DOHH2 (cell line): ENCODE results near the gene ATP6V1E1.

Experiments used
- H3F3A ChIP-seq: fragments of 200-600 bp; sonication (generic), shearing (Covaris generic); 2 replicates; pipeline ENCODE4 v1.6.0; 2016; ENCODE audit warnings: antibody characterized with exemption, mild to moderate bottlenecking; ENCODE audit not compliant: control insufficient read depth, insufficient read depth
- H3K27ac ChIP-seq: fragments of 200-600 bp; sonication (generic); 2 replicates; pipeline ENCODE4 v1.5.1; 2014; ENCODE audit warnings: low read depth, mild to moderate bottlenecking, low read length, moderate library complexity
- H3K27me3 ChIP-seq: fragments of 200-600 bp; sonication (generic); 2 replicates; pipeline ENCODE4 v1.6.1; 2014; ENCODE audit warnings: mild to moderate bottlenecking, low read length, mixed read lengths; ENCODE audit not compliant: control insufficient read depth
- H3K36me3 ChIP-seq: fragments of 200-600 bp; sonication (generic); 2 replicates; pipeline ENCODE4 v1.6.1; 2014; ENCODE audit warnings: mild to moderate bottlenecking, low read length, moderate library complexity, mixed read lengths; ENCODE audit not compliant: control insufficient read depth
- H3K4me1 ChIP-seq: fragments of 200-600 bp; sonication (generic); 2 replicates; pipeline ENCODE4 v1.6.1; 2014; ENCODE audit warnings: mild to moderate bottlenecking, low read length, mixed read lengths; ENCODE audit not compliant: control insufficient read depth
- H3K4me2 ChIP-seq: fragments of 200-600 bp; sonication (generic); 2 replicates; pipeline ENCODE4 v1.6.0; 2014; ENCODE audit warnings: mild to moderate bottlenecking, low read length, moderate library complexity
- H3K4me3 ChIP-seq: fragments of 200-600 bp; sonication (generic); 2 replicates; pipeline ENCODE4 v1.5.1; 2014; ENCODE audit warnings: mild to moderate bottlenecking, low read length, mixed read lengths
- H3K79me2 ChIP-seq: fragments of 200-600 bp; sonication (generic); 2 replicates; pipeline ENCODE4 v1.6.1; 2014; ENCODE audit warnings: mild to moderate bottlenecking, low read length, mixed read lengths; ENCODE audit not compliant: control insufficient read depth
- H3K9me2 ChIP-seq: fragments of 200-600 bp; sonication (generic); replicated peaks from 2 replicates; pipeline ENCODE4 v1.6.1; 2014; ENCODE audit warnings: mild to moderate bottlenecking, low read length, mixed read lengths; ENCODE audit not compliant: control insufficient read depth
- H3K9me3 ChIP-seq: fragments of 200-600 bp; sonication (generic); 2 replicates; pipeline ENCODE4 v1.6.1; 2014; ENCODE audit warnings: antibody characterized with exemption, low read length, mixed read lengths; ENCODE audit not compliant: control insufficient read depth, insufficient read depth
- H4K20me1 ChIP-seq: fragments of 200-600 bp; sonication (generic); 2 replicates; pipeline ENCODE4 v1.6.0; 2014; ENCODE audit warnings: low read depth, mild to moderate bottlenecking, antibody characterized with exemption, low read length, moderate library complexity; ENCODE audit not compliant: control insufficient read depth, insufficient read depth
- EZH2phosphoT487 ChIP-seq: fragments of 200-600 bp; sonication (generic); IDR thresholded peaks from 2 replicates; pipeline ENCODE4 v1.6.1; 2017; ENCODE audit warnings: borderline replicate concordance, mild to moderate bottlenecking, antibody characterized with exemption, low read length, moderate library complexity, mixed read lengths
- TF ChIP-seq, protein P1 (sequence below): fragments of 200-600 bp; sonication (generic); IDR thresholded peaks from one replicate; pipeline ENCODE4 v1.5.1; 2014; ENCODE audit warnings: antibody characterized with exemption, mild to moderate bottlenecking, low read depth, low read length; ENCODE audit not compliant: poor library complexity, severe bottlenecking

ATP6V1E1 gene

DNA sequence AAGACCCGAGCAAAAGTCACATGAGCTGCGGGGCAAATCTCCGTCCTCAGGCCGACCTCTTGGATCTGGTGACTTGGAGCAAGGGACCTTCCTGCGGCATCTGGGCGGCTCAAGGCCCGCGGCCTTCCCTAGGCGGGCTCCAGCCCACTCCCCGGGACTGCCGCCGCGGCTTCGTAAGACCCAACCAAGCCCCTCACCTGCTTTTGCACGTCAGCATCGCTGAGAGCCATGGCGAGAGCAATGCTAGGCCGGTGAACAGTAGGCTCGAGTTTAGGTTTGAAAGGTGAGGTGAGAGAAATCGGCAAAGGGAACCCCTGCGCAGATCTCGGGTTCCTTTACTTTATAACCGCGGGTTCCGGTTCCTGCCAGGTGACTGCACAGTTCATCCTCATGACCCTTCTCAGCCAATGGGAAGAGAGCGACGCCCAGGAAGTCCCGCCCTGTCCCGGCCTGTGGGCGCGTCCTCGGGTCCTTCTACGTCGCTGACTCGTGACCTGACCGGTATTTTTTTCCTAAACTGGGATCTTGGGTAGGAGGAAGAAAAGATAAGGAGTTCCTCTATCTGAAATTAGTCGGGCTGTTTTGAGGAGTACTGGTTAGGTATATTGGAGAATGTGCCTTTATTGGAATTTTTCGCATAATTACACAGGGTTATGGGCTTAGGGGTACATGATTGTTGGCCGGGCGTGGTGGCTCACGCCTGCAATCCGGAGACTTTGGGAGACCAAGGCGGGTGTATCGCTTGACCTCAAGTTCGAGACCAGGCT, at the start of gene ATP6V1E1:
Gene ATP6V1E1, minus strand, starts transcription at position 344 of the 767 bp plus-strand sequence. Its CDS starts 114 bp downstream, at position 230.
- H3K4me1 ChIP-seq: peaks cover 20% of the 10 kb centered on the region
- TF ChIP-seq, protein P1, sequence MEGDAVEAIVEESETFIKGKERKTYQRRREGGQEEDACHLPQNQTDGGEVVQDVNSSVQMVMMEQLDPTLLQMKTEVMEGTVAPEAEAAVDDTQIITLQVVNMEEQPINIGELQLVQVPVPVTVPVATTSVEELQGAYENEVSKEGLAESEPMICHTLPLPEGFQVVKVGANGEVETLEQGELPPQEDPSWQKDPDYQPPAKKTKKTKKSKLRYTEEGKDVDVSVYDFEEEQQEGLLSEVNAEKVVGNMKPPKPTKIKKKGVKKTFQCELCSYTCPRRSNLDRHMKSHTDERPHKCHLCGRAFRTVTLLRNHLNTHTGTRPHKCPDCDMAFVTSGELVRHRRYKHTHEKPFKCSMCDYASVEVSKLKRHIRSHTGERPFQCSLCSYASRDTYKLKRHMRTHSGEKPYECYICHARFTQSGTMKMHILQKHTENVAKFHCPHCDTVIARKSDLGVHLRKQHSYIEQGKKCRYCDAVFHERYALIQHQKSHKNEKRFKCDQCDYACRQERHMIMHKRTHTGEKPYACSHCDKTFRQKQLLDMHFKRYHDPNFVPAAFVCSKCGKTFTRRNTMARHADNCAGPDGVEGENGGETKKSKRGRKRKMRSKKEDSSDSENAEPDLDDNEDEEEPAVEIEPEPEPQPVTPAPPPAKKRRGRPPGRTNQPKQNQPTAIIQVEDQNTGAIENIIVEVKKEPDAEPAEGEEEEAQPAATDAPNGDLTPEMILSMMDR: no peak
- TF ChIP-seq EZH2phosphoT487: no peak
- H3K4me2 ChIP-seq: peak within 1 kb of the TSS; percentile 72
- peak within 1 kb of the TSS; percentile 94 for H3K4me3 ChIP-seq
- H3K36me3 ChIP-seq: peaks cover 10% of the 10 kb centered on the region
- peaks cover 6% of the 10 kb centered on the region; the same call in 1 of the 2 replicates for H3F3A ChIP-seq
- H3K27me3 ChIP-seq: no peaks in the 10 kb centered on the region
- peaks cover 56% of the 10 kb centered on the region for H3K79me2 ChIP-seq
- H4K20me1 ChIP-seq: no peaks in the 10 kb centered on the region
- H3K9me2 ChIP-seq: no peaks in the 10 kb centered on the region
- H3K27ac ChIP-seq: peak within 1 kb of the TSS; percentile 30
- H3K9me3 ChIP-seq: no peaks in the 10 kb centered on the region

DNA sequence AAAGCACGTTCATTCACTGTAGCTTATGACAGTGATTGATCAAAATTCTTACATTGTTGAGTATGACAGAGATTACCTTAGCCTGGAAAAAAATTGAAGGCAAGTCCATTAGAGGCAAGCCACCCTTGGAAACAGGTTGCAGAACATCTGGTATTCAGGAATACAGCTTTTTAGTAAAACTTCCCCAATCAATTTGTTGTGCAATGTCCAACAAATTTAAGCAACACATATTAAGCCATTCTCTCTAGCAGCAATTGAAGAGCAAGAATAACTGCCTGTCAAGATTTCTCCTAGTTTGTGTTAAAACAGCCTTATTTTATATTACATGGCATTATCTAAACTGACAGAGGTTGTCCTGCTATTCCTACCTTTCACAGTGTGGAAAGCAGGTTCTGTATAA, 47.0 kb upstream of the ATP6V1E1 start:
- H3K27me3 ChIP-seq: no peaks in the 10 kb centered on the region
- peaks cover 2% of the 10 kb centered on the region for H3K36me3 ChIP-seq
- TF ChIP-seq, protein P1: no peak
- no peak for TF ChIP-seq EZH2phosphoT487
- H4K20me1 ChIP-seq: no peaks in the 10 kb centered on the region
- no peak overlapping the region for H3K27ac ChIP-seq
- no peak overlapping the region for H3K4me3 ChIP-seq
- H3K4me1 ChIP-seq: no peaks in the 10 kb centered on the region
- no peak overlapping the region for H3K4me2 ChIP-seq
- peaks cover 37% of the 10 kb centered on the region for H3K79me2 ChIP-seq
- H3K9me2 ChIP-seq: no peaks in the 10 kb centered on the region
- no peaks in the 10 kb centered on the region for H3F3A ChIP-seq
- no peaks in the 10 kb centered on the region for H3K9me3 ChIP-seq

DNA sequence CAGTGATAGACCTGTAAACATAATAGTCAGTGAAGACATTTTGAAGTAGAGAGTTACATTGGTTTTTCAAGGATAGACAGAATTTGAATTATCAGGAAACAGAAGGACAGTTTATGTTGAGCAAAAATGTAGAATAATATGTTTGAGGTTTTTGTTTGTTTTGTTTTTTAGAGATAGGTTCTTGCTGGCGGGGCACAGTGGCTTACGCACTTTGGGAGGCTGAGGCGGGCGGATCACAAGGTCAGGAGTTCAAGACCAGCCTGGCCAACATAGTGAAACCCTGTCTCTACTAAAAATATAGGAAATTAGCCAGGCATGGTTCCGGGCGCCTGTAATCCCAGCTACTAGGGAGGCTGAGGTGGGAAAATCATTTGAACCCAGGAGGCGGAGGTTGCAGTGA, 45.6 kb upstream of the ATP6V1E1 start:
- H3K27ac ChIP-seq: no peak overlapping the region
- H3K9me2 ChIP-seq: no peaks in the 10 kb centered on the region
- no peaks in the 10 kb centered on the region for H3K27me3 ChIP-seq
- no peaks in the 10 kb centered on the region for H3K4me1 ChIP-seq
- no peaks in the 10 kb centered on the region for H3F3A ChIP-seq
- H3K79me2 ChIP-seq: peaks cover 48% of the 10 kb centered on the region
- TF ChIP-seq, protein P1: no peak
- no peak for TF ChIP-seq EZH2phosphoT487
- H3K4me2 ChIP-seq: no peak overlapping the region
- no peaks in the 10 kb centered on the region for H3K9me3 ChIP-seq
- H3K36me3 ChIP-seq: peaks cover 15% of the 10 kb centered on the region
- no peak overlapping the region for H3K4me3 ChIP-seq
- H4K20me1 ChIP-seq: no peaks in the 10 kb centered on the region
